H1 (cell line): ENCODE results near the gene WDR43. TPM values are rescaled to one million over a fixed set of nuclear protein-coding genes. Genes with fewer than 3 reads are reported as not detected.

Experiments
- CBX8 ChIP-seq: fragments of 300-800, 300-1000 bp; sonication (generic); IDR thresholded peaks from 2 replicates; pipeline ENCODE4 v1.7.1; 2016; ENCODE audit warnings: low read depth, low read length, borderline replicate concordance
- CHD2 ChIP-seq: IDR thresholded peaks from 2 replicates; pipeline ENCODE4 v1.6.1; 2012; ENCODE audit warnings: low read length, improper control_type of control experiment
- CHD7 ChIP-seq: fragments of 300-600 bp; sonication (generic); IDR thresholded peaks from 2 replicates; pipeline ENCODE4 v1.7.1; 2012; ENCODE audit warnings: low read length, moderate library complexity, mild to moderate bottlenecking, inconsistent platforms; ENCODE audit not compliant: insufficient replicate concordance
- GABPA ChIP-seq: IDR thresholded peaks from 2 replicates; pipeline ENCODE4 v1.6.1; 2011; ENCODE audit warnings: mild to moderate bottlenecking, low read length, moderate library complexity, borderline replicate concordance; ENCODE audit not compliant: insufficient read depth
- GTF2F1 ChIP-seq: IDR thresholded peaks from 2 replicates; pipeline ENCODE4 v1.6.1; 2012; ENCODE audit warnings: low read depth, low read length, improper control_type of control experiment, borderline replicate concordance
- SP2 ChIP-seq: IDR thresholded peaks from 2 replicates; pipeline ENCODE4 v1.6.1; 2012; ENCODE audit warnings: mild to moderate bottlenecking, low read length, inconsistent platforms
- TAF7 ChIP-seq: optimal IDR thresholded peaks from 2 replicates; pipeline ENCODE3; 2011; ENCODE audit warnings: low read depth, mild to moderate bottlenecking, inconsistent platforms, low read length, moderate library complexity, borderline replicate concordance
- TEAD4 ChIP-seq: IDR thresholded peaks from 2 replicates; pipeline ENCODE4 v1.6.1; 2012; ENCODE audit warnings: low read depth, low read length, inconsistent platforms, mixed read lengths
- USF2 ChIP-seq: IDR thresholded peaks from 2 replicates; pipeline ENCODE4 v1.6.1; 2011; ENCODE audit warnings: low read length, improper control_type of control experiment
- polyA plus RNA-seq, 7 experiments: library from polyadenylated mRNA; depleted of rRNA in 3 of 7; stranded (reverse) in 5 of 7; unstranded in 2 of 7; fragments of >200 nt in 5 of 7; fragments of 200-250 nt in 2 of 7; gene quantifications; 1 replicate in 5 of 7; 2 replicates in 1 of 7; 4 replicates in 1 of 7; pipeline versions ENCODE4 v1.2.1 to v1.2.3, GENCODE V29; 2011 to 2013; ENCODE audit warnings: missing spikeins in 2 of 7, mixed read lengths in 2 of 7
- total RNA-seq: library from RNA; stranded (reverse); fragmentation: NEBNext Ultra II Directional; extraction: Animal tissue kit (Norgen Biotek cat#: 25700); gene quantifications from 2 replicates; pipeline ENCODE4 v1.2.1, GENCODE V29; 2021

The WDR43 gene
- total and polyA plus RNA-seq, 2 of the 8 experiments (the other 6 are each of a cell fraction or from before 2014, with no cell fraction given): 57.8 to 142 TPM

GRCh38 chr2:28870146-28870891, 24.1 kb upstream of the WDR43 start, which contains the start of gene TRMT61B (continued):
- TF ChIP-seq USF2 (no peak), CHD2 (peak; percentile 62), CBX8 (no peak), TEAD4 (peak; percentile 63), GABPA (no peak; the same call in 1 of the 2 replicates), SP2 (no peak), GTF2F1 (peak; percentile 65), TAF7 (peak; percentile 90), CHD7 (no peak)
